Activated T-helper 2 cell treated with anti-CD3 and anti-CD28 coated beads, Interferon-gamma antibody, Interleukin-2, Interleukin-4, amounts not matched to agents 10 μg/mL and 5 μg/mL and 100 μg/mL, durations not matched to agents 14 hours and 24 hours and 36 hours (primary cell): ENCODE data around the gene ARHGAP29. TPM values are rescaled to one million over a fixed set of nuclear protein-coding genes. Genes with fewer than 3 reads are reported as not detected.

Experiments used
- DNase-seq: peaks from one replicate; pipeline ENCODE4 v3.0.0; 2021; ENCODE audit warnings: low spot score
- H3K27ac Mint-ChIP-seq: one replicate; pipeline ENCODE4 v1.8.0; 2021; ENCODE audit warnings: mixed read lengths
- H3K27me3 Mint-ChIP-seq: one replicate; pipeline ENCODE4 v1.8.0; 2021; ENCODE audit warnings: low read depth, mixed read lengths
- H3K36me3 Mint-ChIP-seq: one replicate; pipeline ENCODE4 v1.8.0; 2021; ENCODE audit warnings: low read depth, mixed read lengths
- H3K4me1 Mint-ChIP-seq: one replicate; pipeline ENCODE4 v1.8.0; 2021; ENCODE audit warnings: low read depth, mixed read lengths
- H3K4me3 Mint-ChIP-seq: one replicate; pipeline ENCODE4 v1.8.0; 2021; ENCODE audit warnings: low read depth, mild to moderate bottlenecking, moderate library complexity, mixed read lengths
- H3K9me3 Mint-ChIP-seq: one replicate; pipeline ENCODE4 v1.8.0; 2021; ENCODE audit warnings: mixed read lengths
- intact Hi-C: fragments of 100-400 bp; cut with micrococcal nuclease; formaldehyde crosslinking; loops from one replicate; pipeline ENCODE4 v1.15.1; 2023
- total RNA-seq: library from RNA; stranded (reverse); gene quantifications from 2 replicates; pipeline ENCODE4 v1.2.3, GENCODE V29; 2022

Gene ARHGAP29
- total RNA-seq, 1 donor from 2014 or later = 0.18 TPM

- intact Hi-C loops = no loop called here
- Mint-ChIP-seq H3K9me3 (no peaks in the 10 kb centered on the region), H3K27ac (no peak overlapping the region), H3K4me1 (no peaks in the 10 kb centered on the region), H3K27me3 (peaks cover 34% of the 10 kb centered on the region), H3K4me3 (no peak overlapping the region), H3K36me3 (no peaks in the 10 kb centered on the region)
- no peak for DNase-seq
Observed at GRCh38 chr1:94254073-94254810, 16.9 kb upstream of the ARHGAP29 start.

- Mint-ChIP-seq H3K4me3 (no peak overlapping the region), H3K9me3 (no peaks in the 10 kb centered on the region), H3K36me3 (no peaks in the 10 kb centered on the region), H3K27ac (no peak overlapping the region), H3K4me1 (no peaks in the 10 kb centered on the region), H3K27me3 (peaks cover 39% of the 10 kb centered on the region)
- DNase-seq = no peak
- intact Hi-C loops = no loop called here
Observed at GRCh38 chr1:94253456-94254017, 16.2 kb upstream of the ARHGAP29 start.

DNA sequence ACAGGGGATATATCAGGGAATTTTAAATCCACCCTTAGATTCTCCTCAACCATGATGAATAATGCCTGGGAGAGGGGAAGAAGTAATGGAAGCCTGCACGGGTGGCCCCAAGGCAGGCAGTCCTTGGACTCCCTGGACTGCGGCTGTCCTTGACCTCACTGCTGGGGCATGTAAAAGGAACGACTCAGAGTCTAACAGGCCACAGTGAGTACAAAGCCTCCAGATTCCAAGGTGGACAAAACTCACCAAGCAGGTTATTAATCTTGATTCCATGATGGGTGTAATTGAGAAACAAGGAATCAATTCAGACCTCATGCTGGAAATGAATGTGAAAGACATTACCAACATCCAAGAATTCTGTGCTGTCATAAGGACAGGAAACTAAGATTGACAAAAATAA is 13.0 kb upstream of the ARHGAP29 start:
- no peaks in the 10 kb centered on the region for H3K36me3 Mint-ChIP-seq
- H3K27ac Mint-ChIP-seq = no peak overlapping the region
- H3K27me3 Mint-ChIP-seq = peaks cover 55% of the 10 kb centered on the region
- no peak overlapping the region for H3K4me3 Mint-ChIP-seq
- intact Hi-C loops = no loop called here
- H3K9me3 Mint-ChIP-seq = no peaks in the 10 kb centered on the region
- DNase-seq = no peak
- peaks cover 7% of the 10 kb centered on the region for H3K4me1 Mint-ChIP-seq

GRCh38 chr1:94248956-94249688 is 11.7 kb upstream of the ARHGAP29 start:
- intact Hi-C loops = loop anchor here (5.0 kb wide), 1 partner anchor 78 kb away; no protein-coding TSS in a partner anchor
- Mint-ChIP-seq H3K27ac (no peak overlapping the region), H3K36me3 (no peaks in the 10 kb centered on the region), H3K9me3 (no peaks in the 10 kb centered on the region), H3K4me1 (peaks cover 7% of the 10 kb centered on the region), H3K4me3 (no peak overlapping the region), H3K27me3 (peaks cover 56% of the 10 kb centered on the region)
- DNase-seq = no peak

DNA sequence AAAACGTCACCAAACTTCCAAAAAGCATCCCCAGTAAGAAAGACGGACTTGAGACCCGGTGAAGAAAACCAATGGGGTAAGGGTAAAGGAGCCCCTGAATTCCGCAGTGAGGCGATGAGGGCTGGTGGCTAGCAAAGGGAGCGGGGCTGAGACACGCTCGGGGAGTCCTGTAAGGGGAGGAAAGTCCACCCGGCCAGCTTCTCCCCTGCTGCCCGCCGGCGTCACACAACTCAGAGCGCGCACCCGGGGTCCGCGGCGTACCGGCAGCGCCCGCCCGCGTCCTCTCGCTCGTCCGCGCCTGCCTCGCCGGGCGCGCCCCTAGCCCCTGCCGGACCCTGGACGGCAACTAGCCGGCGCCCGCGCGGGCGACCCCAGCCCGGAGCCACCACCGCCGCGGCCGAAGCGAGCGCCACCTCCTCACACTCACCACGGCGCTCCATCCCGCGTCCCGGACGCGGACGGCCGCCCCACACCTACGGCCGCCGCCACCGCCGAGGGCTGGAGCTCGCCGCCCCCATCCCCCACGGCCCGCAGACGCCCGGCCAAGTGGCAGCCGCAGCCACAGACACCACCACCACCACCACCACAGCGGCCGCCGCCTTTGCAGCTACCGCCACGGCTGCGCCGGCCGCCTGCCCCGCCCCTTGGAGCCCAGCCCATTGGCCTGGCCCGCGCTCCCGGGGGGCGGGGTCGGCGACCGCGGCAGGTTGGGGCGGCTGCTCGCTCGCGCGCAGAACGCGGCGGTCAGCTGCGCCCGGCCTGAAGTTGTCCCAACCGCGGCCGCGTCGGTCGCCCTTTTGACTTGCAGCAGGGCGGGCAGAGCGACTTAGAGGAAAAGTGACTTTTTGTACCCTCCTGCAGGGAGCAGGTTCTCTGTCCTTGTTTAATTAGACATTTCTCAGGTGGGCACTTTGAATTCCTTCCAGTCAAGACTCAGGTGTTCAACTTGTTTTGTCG is 10.0 kb upstream of the ARHGAP29 start:
- peak overlapping the region; percentile 73 for H3K4me3 Mint-ChIP-seq
- intact Hi-C loops = loop anchor here (5.0 kb wide), 1 partner anchor 80 kb away; no protein-coding TSS in a partner anchor
- no peak for DNase-seq
- no peaks in the 10 kb centered on the region for H3K36me3 Mint-ChIP-seq
- H3K27me3 Mint-ChIP-seq = peaks cover 70% of the 10 kb centered on the region
- peaks cover 7% of the 10 kb centered on the region for H3K4me1 Mint-ChIP-seq
- H3K27ac Mint-ChIP-seq = no peak overlapping the region
- peaks cover 9% of the 10 kb centered on the region for H3K9me3 Mint-ChIP-seq

GRCh38 chr1:94246692-94247137 is 9.3 kb upstream of the ARHGAP29 start:
- peaks cover 13% of the 10 kb centered on the region for H3K9me3 Mint-ChIP-seq
- intact Hi-C loops = loop anchor here (5.0 kb wide), 1 partner anchor 81 kb away; no protein-coding TSS in a partner anchor
- H3K4me1 Mint-ChIP-seq = peaks cover 7% of the 10 kb centered on the region

DNA sequence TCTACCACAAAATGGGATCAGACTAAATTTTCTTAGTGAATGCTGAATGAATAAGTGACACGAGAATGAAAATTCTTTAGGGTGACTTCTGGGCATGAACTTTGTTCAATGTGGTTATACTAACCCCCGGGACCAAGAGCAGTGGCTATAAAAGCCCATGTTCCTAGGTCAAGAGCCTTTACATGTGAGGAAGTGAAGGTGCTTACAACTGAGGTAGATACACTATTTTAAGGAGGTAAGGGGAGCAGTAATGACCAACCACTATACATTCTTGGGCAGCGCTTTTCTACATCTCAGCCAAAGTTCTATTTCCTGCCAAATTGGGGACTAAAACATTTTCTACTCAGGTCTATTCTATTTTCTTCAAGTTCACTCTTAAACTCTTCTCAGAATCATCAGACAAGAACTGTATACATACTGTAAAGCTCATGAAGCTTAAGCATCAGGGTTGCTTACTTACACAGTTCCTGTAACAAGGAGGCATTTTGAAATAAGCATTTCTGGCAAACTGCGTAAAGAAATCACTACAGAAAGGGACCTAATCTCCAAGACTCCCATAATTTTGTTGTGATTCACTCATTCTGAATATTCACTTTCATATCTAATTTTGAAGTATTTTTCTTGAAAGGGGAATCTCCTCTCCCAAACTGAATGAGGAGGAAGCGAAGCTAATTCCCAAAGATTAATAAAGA is 8.5 kb upstream of the ARHGAP29 start:
- Mint-ChIP-seq H3K4me3 (no peak overlapping the region), H3K4me1 (peaks cover 7% of the 10 kb centered on the region), H3K27ac (no peak overlapping the region), H3K27me3 (peaks cover 71% of the 10 kb centered on the region), H3K9me3 (peaks cover 13% of the 10 kb centered on the region), H3K36me3 (no peaks in the 10 kb centered on the region)
- intact Hi-C loops = loop anchor here (5.0 kb wide), 1 partner anchor 81 kb away; no protein-coding TSS in a partner anchor
- DNase-seq = no peak

More at GRCh38 chr1:94246692-94247137, 9.3 kb upstream of the ARHGAP29 start:
- no peak for DNase-seq
- no peak overlapping the region for H3K27ac Mint-ChIP-seq
- peak overlapping the region; percentile 73 for H3K4me3 Mint-ChIP-seq
- H3K36me3 Mint-ChIP-seq = no peaks in the 10 kb centered on the region
- H3K27me3 Mint-ChIP-seq = peaks cover 71% of the 10 kb centered on the region

DNA sequence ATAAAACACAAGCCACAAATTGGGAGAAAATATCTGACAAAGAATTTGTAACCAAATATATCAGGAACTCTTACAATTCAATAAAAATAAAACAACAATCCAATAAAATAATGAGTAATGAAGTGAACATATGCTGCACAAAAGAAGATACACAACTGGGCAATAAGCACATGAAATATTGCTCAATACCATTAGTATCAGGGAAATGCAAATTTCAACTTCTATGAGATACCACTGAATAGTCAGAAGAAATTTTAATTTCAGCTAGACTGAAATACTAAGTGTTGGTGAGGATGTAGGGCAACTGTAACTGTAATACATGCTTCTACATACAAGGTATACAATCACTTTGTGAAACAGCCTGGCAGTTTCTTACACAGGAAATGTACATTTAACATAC is 7.4 kb upstream of the ARHGAP29 start:
- Mint-ChIP-seq H3K4me1 (peaks cover 7% of the 10 kb centered on the region), H3K27me3 (peaks cover 76% of the 10 kb centered on the region), H3K4me3 (no peak overlapping the region), H3K36me3 (no peaks in the 10 kb centered on the region), H3K9me3 (peaks cover 13% of the 10 kb centered on the region), H3K27ac (no peak overlapping the region)
- intact Hi-C loops = loop anchor here (5.0 kb wide), 1 partner anchor 82 kb away; no protein-coding TSS in a partner anchor
- DNase-seq = no peak

DNA sequence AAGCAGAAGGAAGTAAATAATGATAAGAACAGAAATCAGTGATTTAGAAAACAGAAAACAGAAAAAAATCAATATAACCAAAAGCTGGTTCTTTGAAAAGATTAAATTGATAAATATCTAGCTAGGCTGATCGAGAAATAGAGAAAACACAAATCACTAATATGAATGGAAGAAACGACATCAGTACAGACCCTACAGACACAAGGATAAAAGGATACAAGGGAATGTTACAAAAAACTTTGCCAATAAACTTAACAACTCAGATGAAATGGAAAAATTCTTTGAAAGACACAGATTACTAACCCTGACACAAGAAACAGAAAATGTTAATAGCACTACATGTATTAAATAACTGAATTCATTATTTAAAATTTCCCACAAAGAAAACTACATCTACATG is 6.3 kb upstream of the ARHGAP29 start:
- no peak overlapping the region for H3K4me3 Mint-ChIP-seq
- intact Hi-C loops = no loop called here
- H3K27ac Mint-ChIP-seq = no peak overlapping the region
- peaks cover 13% of the 10 kb centered on the region for H3K9me3 Mint-ChIP-seq
- H3K36me3 Mint-ChIP-seq = no peaks in the 10 kb centered on the region
- no peak for DNase-seq
- peaks cover 9% of the 10 kb centered on the region for H3K4me1 Mint-ChIP-seq
- H3K27me3 Mint-ChIP-seq = peaks cover 80% of the 10 kb centered on the region

DNA sequence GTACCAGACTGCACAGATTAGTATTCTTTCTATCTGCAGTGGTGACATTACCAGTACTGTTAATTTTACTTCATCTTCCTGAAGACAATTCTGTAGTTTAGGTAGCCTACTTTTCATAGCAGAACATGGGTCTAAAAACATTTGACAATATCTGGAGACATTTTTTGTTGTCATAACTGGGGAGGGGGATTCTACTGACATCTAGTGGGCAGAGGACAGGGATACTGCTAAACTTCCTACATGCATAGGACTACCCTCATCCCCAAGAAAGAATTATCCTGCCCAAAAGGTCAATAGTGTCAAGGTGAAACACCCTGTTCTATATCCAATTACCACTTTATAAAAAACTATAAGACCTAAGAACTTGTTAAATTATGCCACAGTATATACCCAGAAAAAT is 3.4 kb upstream of the ARHGAP29 start:
- Mint-ChIP-seq H3K27me3 (peaks cover 81% of the 10 kb centered on the region), H3K36me3 (no peaks in the 10 kb centered on the region), H3K4me3 (no peak overlapping the region), H3K4me1 (peaks cover 13% of the 10 kb centered on the region), H3K27ac (no peak overlapping the region), H3K9me3 (peaks cover 13% of the 10 kb centered on the region)
- intact Hi-C loops = no loop called here
- DNase-seq = no peak

DNA sequence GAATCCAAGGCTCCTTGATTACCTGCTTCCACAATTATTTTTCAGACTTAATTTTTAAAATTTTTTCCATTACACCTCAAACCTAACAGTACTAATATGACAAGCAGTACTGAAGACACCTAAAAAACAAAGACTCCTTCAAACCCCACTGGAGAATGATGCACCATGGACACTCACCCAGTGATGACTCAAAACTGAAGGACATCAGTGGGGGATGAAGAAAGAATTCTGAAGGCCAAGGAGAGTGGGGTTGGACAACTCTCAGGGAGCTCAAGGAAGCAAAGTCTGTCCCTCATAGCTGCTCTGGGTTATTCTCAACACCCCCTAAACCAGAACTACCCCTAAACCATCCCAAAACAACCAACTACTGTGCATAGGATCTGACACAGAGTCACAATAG is 2.4 kb upstream of the ARHGAP29 start:
- Mint-ChIP-seq H3K4me1 (peaks cover 15% of the 10 kb centered on the region), H3K4me3 (no peak overlapping the region), H3K9me3 (peaks cover 13% of the 10 kb centered on the region), H3K36me3 (no peaks in the 10 kb centered on the region), H3K27me3 (peaks cover 79% of the 10 kb centered on the region), H3K27ac (no peak overlapping the region)
- no peak for DNase-seq
- intact Hi-C loops = loop anchor here (5.0 kb wide), 1 partner anchor 223 kb away; no protein-coding TSS in a partner anchor
